HG02763 (cell line): Measurements from ENCODE around the gene TOB1.
"Not testable (repeated sequence)": the region's sequence is repeated elsewhere in the genome, so short reads cannot be mapped to it uniquely, and the experiment has no call there.

Source experiments
- ATAC-seq: cut with Tn5 transposase; IDR thresholded peaks from one replicate; pipeline ENCODE4 v1.9.1; 2021; ENCODE audit warnings: mild to moderate bottlenecking, moderate library complexity; ENCODE audit not compliant: unreplicated experiment

The TOB1 gene

GRCh38 chr17:50899005-50899460 is 32.9 kb upstream of the TOB1 start:
- ATAC-seq, result no peak

GRCh38 chr17:50898369-50899004 is 32.3 kb upstream of the TOB1 start:
- ATAC-seq, result no peak

- not testable (repeated sequence) for ATAC-seq
Measured at GRCh38 chr17:50894513-50894912, 28.4 kb upstream of the TOB1 start.

- no peak for ATAC-seq
Measured at GRCh38 chr17:50893183-50893993, 27.2 kb upstream of the TOB1 start.

- no peak for ATAC-seq
Measured at GRCh38 chr17:50892101-50892776, 26.1 kb upstream of the TOB1 start.

- no peak for ATAC-seq
Measured at GRCh38 chr17:50891577-50891989, 25.4 kb upstream of the TOB1 start.

- no peak for ATAC-seq
Measured at GRCh38 chr17:50890675-50891516, 24.7 kb upstream of the TOB1 start.

- ATAC-seq, result no peak
Measured at GRCh38 chr17:50889528-50890118, 23.5 kb upstream of the TOB1 start.

GRCh38 chr17:50887705-50888245 is 21.6 kb upstream of the TOB1 start:
- no peak for ATAC-seq

- no peak for ATAC-seq
Measured at GRCh38 chr17:50884439-50885311, 18.5 kb upstream of the TOB1 start.

GRCh38 chr17:50883850-50884438 is 17.8 kb upstream of the TOB1 start:
- no peak for ATAC-seq

- no peak for ATAC-seq
Measured at GRCh38 chr17:50882851-50883250, 16.7 kb upstream of the TOB1 start.

GRCh38 chr17:50881182-50881581 is 15.0 kb upstream of the TOB1 start:
- no peak for ATAC-seq

GRCh38 chr17:50879086-50879485 is 12.9 kb upstream of the TOB1 start:
- ATAC-seq, result no peak

- ATAC-seq, result no peak
Measured at GRCh38 chr17:50877838-50878237, 11.7 kb upstream of the TOB1 start.

GRCh38 chr17:50877042-50877441 is 10.9 kb upstream of the TOB1 start:
- not testable (repeated sequence) for ATAC-seq

- ATAC-seq, result no peak
Measured at GRCh38 chr17:50875074-50875473, 8.9 kb upstream of the TOB1 start.

GRCh38 chr17:50872710-50873424 is 6.7 kb upstream of the TOB1 start:
- no peak for ATAC-seq
